Gastrocnemius medialis (tissue), 4 donors: ENCODE data around the gene OR52N4. TPM values are rescaled to one million over a fixed set of nuclear protein-coding genes. Genes with fewer than 3 reads are reported as not detected.

ENCODE experiments used
- ATAC-seq, 2 donors: fragments of 150-250 bp; one replicate each; pipeline ENCODE4 v1.9.1; 2016
- DNase-seq, 2 donors: peaks; one replicate each; pipeline ENCODE4 v3.0.0-alpha.2; 2019
- H3K27ac ChIP-seq, 4 donors: fragments of 200-600 bp; sonication (generic); 1 replicate in 1 of 4; 2 replicates in 3 of 4; pipeline ENCODE4 v1.5.1; 2016 to 2018; ENCODE audit warnings: mild to moderate bottlenecking in 2 of 4, moderate library complexity in 1 of 4
- H3K27me3 ChIP-seq, 3 donors: fragments of 200-600 bp; sonication (generic) in 2 of 3; 1 replicate in 1 of 3; 2 replicates in 2 of 3; pipeline versions ENCODE4 v1.5.1 to v1.6.0; 2016 to 2019; ENCODE audit warnings: mild to moderate bottlenecking in 1 of 3, moderate library complexity in 1 of 3
- H3K36me3 ChIP-seq, 2 donors: fragments of 200-600 bp; sonication (generic) in 1 of 2; one replicate each; pipeline ENCODE4 v1.5.1; 2017 to 2018
- H3K4me1 ChIP-seq, 2 donors: fragments of 200-600 bp; sonication (generic) in 1 of 2; one replicate each; pipeline ENCODE4 v1.5.1; 2016 to 2017; ENCODE audit warnings: mild to moderate bottlenecking in 2 of 2
- H3K4me3 ChIP-seq, 4 donors: fragments of 200-600 bp; sonication (generic) in 3 of 4; 1 replicate in 1 of 4; 2 replicates in 3 of 4; pipeline ENCODE4 v1.5.1; 2016 to 2019; ENCODE audit warnings: mild to moderate bottlenecking in 2 of 4
- H3K9me3 ChIP-seq, 3 donors: fragments of 200-600 bp; sonication (generic) in 2 of 3; 1 replicate in 1 of 3; 2 replicates in 2 of 3; pipeline ENCODE4 v1.5.1; 2016 to 2019
- POLR2A ChIP-seq, 2 donors: fragments of 450-650 bp; IDR thresholded peaks; one replicate each; pipeline ENCODE4 v1.6.1; 2017; ENCODE audit warnings: antibody characterized with exemption in 2 of 2, mild to moderate bottlenecking in 2 of 2, moderate library complexity in 2 of 2
- in situ Hi-C, 4 donors: fragments of 200-750 bp; cut with MboI; loops; one replicate each; pipeline versions ENCODE4 v1.15.0 to v1.8.0; 2017; ENCODE audit warnings: low sequenced_read_pairs in 4 of 4
- intact Hi-C: fragments of 100-400 bp; cut with DNase I; formaldehyde crosslinking; loops from one replicate; pipeline ENCODE4 v1.15.1; 2023; ENCODE audit warnings: low total_unique reads
- total RNA-seq, 4 donors: library from RNA; depleted of rRNA; stranded (reverse); fragments of >200 nt; gene quantifications; one replicate each; pipeline versions ENCODE4 v1.1.0 to v1.2.3, GENCODE V29; 2016
- TF ChIP-seq, protein P1 (sequence below), 5 experiments: fragments of 450-650 bp in 3 of 5; fragments of 200-600 bp in 2 of 5; sonication (generic) in 2 of 5; IDR thresholded peaks in 4 of 5; conservative IDR thresholded peaks in 1 of 5; 1 replicate in 4 of 5; 2 replicates in 1 of 5; pipeline ENCODE4 v1.5.1; 2016 to 2019; ENCODE audit warnings: antibody characterized with exemption in 5 of 5, mild to moderate bottlenecking in 3 of 5, moderate library complexity in 3 of 5

The OR52N4 gene
- total RNA-seq, 4 donors from 2014 or later, result not detected

DNA sequence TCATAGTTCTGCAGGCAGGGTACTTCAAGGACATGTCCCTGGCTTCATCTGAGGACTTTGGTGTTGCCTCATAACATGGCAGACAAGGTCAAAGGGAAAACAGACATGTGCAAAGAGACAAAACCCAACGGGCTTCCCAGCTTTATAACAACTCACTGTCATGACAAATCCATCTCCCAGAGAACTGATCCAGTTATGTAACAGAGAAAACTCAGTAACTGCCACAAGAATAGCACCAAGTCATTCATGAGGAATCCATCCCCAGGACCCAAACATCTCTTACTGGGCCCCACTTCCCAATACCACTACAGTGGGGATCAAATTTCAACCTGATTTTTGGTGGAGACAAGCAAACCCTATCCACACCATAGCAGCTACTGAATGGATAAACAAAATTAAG is 13.0 kb downstream of the OR52N4 start:
- Histone ChIP-seq H3K27ac (no peak overlapping the region), H3K9me3 (no peaks in the 10 kb centered on the region), H3K4me1 (no peaks in the 10 kb centered on the region), H3K27me3 (no peaks in the 10 kb centered on the region), H3K4me3 (no peak overlapping the region), H3K36me3 (no peaks in the 10 kb centered on the region)
- intact Hi-C loops, result no loop called here
- in situ Hi-C loops, result no loop called here
- ATAC-seq (no peak), DNase-seq (no peak)
- TF ChIP-seq, protein P1, sequence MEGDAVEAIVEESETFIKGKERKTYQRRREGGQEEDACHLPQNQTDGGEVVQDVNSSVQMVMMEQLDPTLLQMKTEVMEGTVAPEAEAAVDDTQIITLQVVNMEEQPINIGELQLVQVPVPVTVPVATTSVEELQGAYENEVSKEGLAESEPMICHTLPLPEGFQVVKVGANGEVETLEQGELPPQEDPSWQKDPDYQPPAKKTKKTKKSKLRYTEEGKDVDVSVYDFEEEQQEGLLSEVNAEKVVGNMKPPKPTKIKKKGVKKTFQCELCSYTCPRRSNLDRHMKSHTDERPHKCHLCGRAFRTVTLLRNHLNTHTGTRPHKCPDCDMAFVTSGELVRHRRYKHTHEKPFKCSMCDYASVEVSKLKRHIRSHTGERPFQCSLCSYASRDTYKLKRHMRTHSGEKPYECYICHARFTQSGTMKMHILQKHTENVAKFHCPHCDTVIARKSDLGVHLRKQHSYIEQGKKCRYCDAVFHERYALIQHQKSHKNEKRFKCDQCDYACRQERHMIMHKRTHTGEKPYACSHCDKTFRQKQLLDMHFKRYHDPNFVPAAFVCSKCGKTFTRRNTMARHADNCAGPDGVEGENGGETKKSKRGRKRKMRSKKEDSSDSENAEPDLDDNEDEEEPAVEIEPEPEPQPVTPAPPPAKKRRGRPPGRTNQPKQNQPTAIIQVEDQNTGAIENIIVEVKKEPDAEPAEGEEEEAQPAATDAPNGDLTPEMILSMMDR (IDR thresholded peaks at IDR 0.05 in 4 of 5, conservative IDR thresholded peaks at IDR 0.05 in 1 of 5), result no peak
- no peak for TF ChIP-seq POLR2A (IDR thresholded peaks at IDR 0.05)

DNA sequence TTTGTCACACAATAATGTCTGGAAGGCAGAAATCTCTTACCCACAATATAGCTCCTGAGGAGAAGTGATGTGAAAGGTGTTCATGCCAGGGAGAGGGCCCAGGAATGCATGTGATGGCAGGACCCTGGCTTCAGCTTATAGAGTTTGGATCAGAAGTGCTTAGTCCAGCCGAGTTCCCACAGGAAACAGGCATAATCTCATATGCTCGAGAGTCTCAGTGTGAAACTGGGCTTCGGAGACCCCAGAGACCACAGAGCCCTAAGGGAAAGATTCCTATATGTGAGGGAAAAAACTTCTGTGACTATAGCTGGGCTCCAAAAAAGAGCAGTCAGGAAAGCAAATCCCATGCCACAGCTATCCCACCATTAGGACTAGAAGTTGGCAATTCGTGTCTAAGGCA is 29.2 kb downstream of the OR52N4 start, which contains the start of gene OR52N5:
OR52N5 (minus strand) TSS at position 101 of the 400 bp plus-strand sequence. CDS start 4,721 bp downstream, outside the sequence.
- TF ChIP-seq, protein P1 (IDR thresholded peaks at IDR 0.05 in 4 of 5, conservative IDR thresholded peaks at IDR 0.05 in 1 of 5), result no peak
- no peak for TF ChIP-seq POLR2A (IDR thresholded peaks at IDR 0.05)
- intact Hi-C loops, result no loop called here
- ATAC-seq, result no peak
- DNase-seq, result no peak
- Histone ChIP-seq H3K27ac (no peak within 1 kb of the TSS), H3K4me1 (no peaks in the 10 kb centered on the region), H3K36me3 (no peaks in the 10 kb centered on the region), H3K9me3 (no peaks in the 10 kb centered on the region), H3K4me3 (no peak within 1 kb of the TSS), H3K27me3 (no peaks in the 10 kb centered on the region)
- in situ Hi-C loops, result no loop called here

DNA sequence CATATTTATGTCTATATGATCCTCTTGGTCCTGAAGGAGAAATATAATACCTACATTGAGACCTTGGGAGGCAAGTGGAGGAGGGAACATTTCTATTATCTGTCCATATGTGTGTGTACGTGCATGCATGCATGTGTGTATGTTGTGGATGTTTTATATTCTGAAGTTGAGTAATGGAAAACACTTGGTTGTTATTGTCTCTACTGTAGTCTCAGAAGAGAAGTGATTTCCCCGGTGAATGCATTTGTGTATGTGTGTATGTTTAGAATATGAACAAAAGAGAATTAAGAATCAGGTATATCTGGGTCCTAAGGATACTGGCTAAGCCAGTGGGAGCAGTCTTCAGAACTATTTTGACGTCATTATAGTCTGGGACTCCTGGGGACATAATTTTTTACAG is 37.1 kb downstream of the OR52N4 start, which contains the start of gene OR52N1:
OR52N1 (minus strand) TSS at position 101 of the 400 bp plus-strand sequence. CDS start 2,449 bp downstream, outside the sequence.
- no peak within 1 kb of the TSS for H3K27ac ChIP-seq
- DNase-seq (no peak), ATAC-seq (no peak)
- H3K4me1 ChIP-seq, result no peaks in the 10 kb centered on the region
- no peaks in the 10 kb centered on the region for H3K27me3 ChIP-seq
- intact Hi-C loops (no loop called here), in situ Hi-C loops (no loop called here)
- TF ChIP-seq, protein P1 (IDR thresholded peaks at IDR 0.05 in 4 of 5, conservative IDR thresholded peaks at IDR 0.05 in 1 of 5), result no peak
- TF ChIP-seq POLR2A (IDR thresholded peaks at IDR 0.05), result no peak
- H3K36me3 ChIP-seq, result no peaks in the 10 kb centered on the region
- H3K9me3 ChIP-seq, result no peaks in the 10 kb centered on the region
- no peak within 1 kb of the TSS for H3K4me3 ChIP-seq

DNA sequence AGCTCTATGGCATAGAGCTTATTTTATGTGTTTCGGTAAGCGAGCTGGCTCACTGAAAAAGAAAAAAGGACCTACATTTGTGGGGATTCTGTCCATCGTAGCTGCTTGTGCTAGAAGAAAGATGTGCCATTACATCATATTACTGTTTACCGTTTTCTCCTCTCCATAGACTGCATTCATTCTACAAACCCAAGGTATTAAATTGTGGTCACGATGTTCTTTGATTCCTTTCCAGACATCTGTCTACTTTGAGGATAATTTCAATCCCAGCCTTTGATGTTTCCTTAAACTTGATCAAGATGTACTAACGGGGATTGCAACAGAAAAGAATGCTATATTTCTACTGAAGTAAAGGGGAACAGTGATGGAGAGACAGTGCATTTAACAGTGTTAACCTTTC is 42.5 kb downstream of the OR52N4 start:
- ATAC-seq, result no peak
- TF ChIP-seq, protein P1 (IDR thresholded peaks at IDR 0.05 in 4 of 5, conservative IDR thresholded peaks at IDR 0.05 in 1 of 5), result no peak
- no peak for TF ChIP-seq POLR2A (IDR thresholded peaks at IDR 0.05)
- no peak for DNase-seq
- Histone ChIP-seq H3K36me3 (no peaks in the 10 kb centered on the region), H3K4me1 (no peaks in the 10 kb centered on the region), H3K27ac (no peak overlapping the region), H3K9me3 (no peaks in the 10 kb centered on the region), H3K27me3 (no peaks in the 10 kb centered on the region), H3K4me3 (no peak overlapping the region)
- intact Hi-C loops (no loop called here), in situ Hi-C loops (no loop called here)

DNA sequence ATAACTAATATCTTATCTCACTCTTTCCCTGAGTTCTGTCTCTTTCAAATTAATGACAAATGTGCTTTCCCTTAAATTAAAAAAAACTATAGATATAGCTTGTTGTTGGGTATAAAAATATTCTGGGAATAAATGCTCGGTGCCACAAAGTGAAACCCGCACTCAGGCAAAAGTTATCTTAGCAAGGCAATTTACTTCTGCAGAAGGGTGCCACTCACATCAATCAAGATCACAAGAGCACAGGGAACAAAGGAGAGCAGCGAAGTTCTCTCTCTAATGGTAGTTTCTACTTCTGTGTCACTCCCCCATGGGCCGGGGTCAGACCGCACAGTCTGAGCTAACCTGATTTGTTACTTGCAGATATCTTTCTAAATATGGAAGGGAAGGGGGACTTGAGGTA is 49.9 kb downstream of the OR52N4 start:
- DNase-seq (no peak), ATAC-seq (no peak)
- H3K27ac ChIP-seq, result no peak overlapping the region
- no peaks in the 10 kb centered on the region for H3K27me3 ChIP-seq
- H3K9me3 ChIP-seq, result no peaks in the 10 kb centered on the region
- in situ Hi-C loops (loop anchor here (10.0 to 25.0 kb wide), 5 partner anchors 317 to 1167 kb away; partner anchors contain the start of genes OR52D1 (in 2 of the 4), OR51D1 (in 1 of the 4) and OR51E1 (in 1 of the 4)), intact Hi-C loops (no loop called here)
- H3K4me1 ChIP-seq, result no peaks in the 10 kb centered on the region
- H3K36me3 ChIP-seq, result no peaks in the 10 kb centered on the region
- TF ChIP-seq POLR2A (IDR thresholded peaks at IDR 0.05), result no peak
- TF ChIP-seq, protein P1 (IDR thresholded peaks at IDR 0.05 in 4 of 5, conservative IDR thresholded peaks at IDR 0.05 in 1 of 5), result no peak
- H3K4me3 ChIP-seq, result no peak overlapping the region
